Measurements from ENCODE around the gene GLCE. TPM values are rescaled to one million over a fixed set of nuclear protein-coding genes. Genes with fewer than 3 reads are reported as not detected.

GLCE gene
- total and polyA plus RNA-seq, 7 donors, result 2.5 to 6.0 (median 4.2) TPM

DNA sequence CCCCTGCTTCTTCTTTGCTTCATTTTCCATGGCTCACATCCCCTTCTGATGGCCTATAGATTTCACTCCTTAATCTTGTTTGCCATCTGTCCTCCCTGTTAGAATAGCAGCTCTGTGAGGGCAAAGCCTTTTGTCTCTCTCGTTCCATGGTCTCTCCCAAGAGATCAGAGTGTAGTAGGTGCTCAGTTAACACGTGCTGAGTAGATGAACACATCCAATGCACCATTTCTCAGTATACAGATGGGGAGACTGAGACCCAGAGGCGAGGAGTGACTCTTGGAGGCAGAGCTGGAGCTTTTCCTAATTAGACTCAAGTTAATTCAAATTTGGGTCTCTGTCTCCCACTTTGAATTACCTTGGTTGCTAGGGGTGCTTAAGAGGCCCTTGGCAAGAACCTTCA, 142.5 kb downstream of the GLCE start:
- ATAC-seq (no peak), DNase-seq (no peak)
- WGBS, 3 donors, result 71 to 88% (median 77%) methylated on average over 3 of the region's 3 CpGs
- Histone ChIP-seq H3K27me3 (ENCODE audit: insufficient read depth in 3 of 3, low read length in 2 of 3) (peaks cover 0 to 44% (median 11%) of the 10 kb centered on the region in 3 donors), H3K4me1 (peaks cover 7% of the 10 kb centered on the region), H3K36me3 (ENCODE audit: insufficient read depth in 1 of 2, low read depth in 1 of 2) (no peaks in the 10 kb centered on the region), H3K4me3 (no peak overlapping the region), H3K27ac (no peak overlapping the region), H3K9me3 (no peaks in the 10 kb centered on the region)
- TF ChIP-seq, protein P1, sequence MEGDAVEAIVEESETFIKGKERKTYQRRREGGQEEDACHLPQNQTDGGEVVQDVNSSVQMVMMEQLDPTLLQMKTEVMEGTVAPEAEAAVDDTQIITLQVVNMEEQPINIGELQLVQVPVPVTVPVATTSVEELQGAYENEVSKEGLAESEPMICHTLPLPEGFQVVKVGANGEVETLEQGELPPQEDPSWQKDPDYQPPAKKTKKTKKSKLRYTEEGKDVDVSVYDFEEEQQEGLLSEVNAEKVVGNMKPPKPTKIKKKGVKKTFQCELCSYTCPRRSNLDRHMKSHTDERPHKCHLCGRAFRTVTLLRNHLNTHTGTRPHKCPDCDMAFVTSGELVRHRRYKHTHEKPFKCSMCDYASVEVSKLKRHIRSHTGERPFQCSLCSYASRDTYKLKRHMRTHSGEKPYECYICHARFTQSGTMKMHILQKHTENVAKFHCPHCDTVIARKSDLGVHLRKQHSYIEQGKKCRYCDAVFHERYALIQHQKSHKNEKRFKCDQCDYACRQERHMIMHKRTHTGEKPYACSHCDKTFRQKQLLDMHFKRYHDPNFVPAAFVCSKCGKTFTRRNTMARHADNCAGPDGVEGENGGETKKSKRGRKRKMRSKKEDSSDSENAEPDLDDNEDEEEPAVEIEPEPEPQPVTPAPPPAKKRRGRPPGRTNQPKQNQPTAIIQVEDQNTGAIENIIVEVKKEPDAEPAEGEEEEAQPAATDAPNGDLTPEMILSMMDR (IDR thresholded peaks at IDR 0.05), result no peak
- intact Hi-C loops (cut with DNase I), result no loop called here

DNA sequence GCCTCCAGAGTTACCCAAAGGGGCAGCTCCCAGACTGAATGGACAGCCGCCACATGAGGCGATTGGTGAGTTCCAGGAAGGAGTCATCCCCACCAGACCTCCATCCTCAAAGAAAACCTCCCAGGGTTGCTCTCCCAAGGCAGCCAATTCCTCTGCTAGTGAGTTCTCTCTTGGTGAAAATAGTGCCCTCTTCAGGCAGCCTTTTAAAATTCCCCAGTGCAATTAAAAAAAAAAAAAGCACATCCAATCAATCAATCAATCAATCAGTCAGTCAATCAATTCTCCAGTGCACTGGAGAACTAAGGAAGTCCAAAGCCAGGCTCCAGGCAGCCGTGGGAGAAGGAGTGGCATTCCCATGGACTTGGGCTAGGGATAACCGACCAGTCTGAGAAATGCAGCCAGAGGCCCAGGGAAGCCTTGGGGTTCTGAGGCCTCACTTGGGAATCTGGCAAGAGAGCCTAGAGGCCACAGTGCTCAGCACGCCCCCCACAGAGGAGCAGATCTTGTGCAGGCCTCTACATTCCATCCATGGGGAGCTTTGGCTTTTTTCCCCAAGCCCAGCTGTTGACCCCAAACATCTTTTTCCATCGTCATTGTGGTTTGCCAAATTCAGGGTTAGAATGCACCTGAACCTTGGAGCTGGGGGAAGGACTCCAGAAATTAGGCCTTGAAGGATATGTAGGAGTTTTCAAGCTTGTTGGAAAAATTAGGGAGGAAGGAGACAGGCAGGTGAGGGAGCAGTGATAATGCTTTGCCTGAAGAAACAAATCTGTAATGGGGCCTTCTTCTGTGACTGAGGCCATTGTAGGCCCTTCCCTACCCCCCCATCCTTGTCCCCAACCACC, 143.1 kb downstream of the GLCE start:
- WGBS, 3 donors, result 77 to 83% (median 80%) methylated on average over 6 of the region's 6 CpGs
- TF ChIP-seq, protein P1 (IDR thresholded peaks at IDR 0.05), result no peak
- Histone ChIP-seq H3K4me3 (no peak overlapping the region), H3K27ac (no peak overlapping the region), H3K9me3 (no peaks in the 10 kb centered on the region), H3K27me3 (ENCODE audit: insufficient read depth in 3 of 3, low read length in 2 of 3) (peaks cover 0 to 39% (median 11%) of the 10 kb centered on the region in 3 donors), H3K4me1 (peaks cover 7% of the 10 kb centered on the region), H3K36me3 (ENCODE audit: insufficient read depth in 1 of 2, low read depth in 1 of 2) (no peaks in the 10 kb centered on the region)
- no peak for DNase-seq
- intact Hi-C loops (cut with DNase I), result no loop called here
- no peak for ATAC-seq

DNA sequence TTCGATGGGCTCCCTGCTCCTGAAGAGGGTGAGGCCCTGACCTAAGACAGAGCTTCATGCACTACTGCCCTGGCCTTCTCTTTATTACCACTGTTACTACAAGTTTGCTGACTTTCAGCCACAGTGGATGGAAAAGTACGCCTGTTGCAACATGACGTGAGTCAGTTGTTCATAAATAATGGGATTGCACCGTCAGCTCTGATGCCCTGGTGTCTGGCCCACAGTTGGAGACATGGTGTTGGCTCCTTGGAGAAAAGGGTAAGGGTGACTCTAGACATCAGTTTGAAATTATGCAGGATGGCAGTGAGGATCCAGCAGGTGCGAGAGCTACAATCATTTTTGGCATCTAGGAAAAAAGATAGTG, 143.7 kb downstream of the GLCE start:
- intact Hi-C loops (cut with DNase I), result no loop called here
- no peak overlapping the region for H3K27ac ChIP-seq
- no peaks in the 10 kb centered on the region for H3K36me3 ChIP-seq (ENCODE audit: insufficient read depth in 1 of 2, low read depth in 1 of 2)
- peaks cover 0 to 36% (median 6%) of the 10 kb centered on the region in 3 donors for H3K27me3 ChIP-seq (ENCODE audit: insufficient read depth in 3 of 3, low read length in 2 of 3)
- TF ChIP-seq, protein P1 (IDR thresholded peaks at IDR 0.05), result no peak
- H3K4me3 ChIP-seq, result no peak overlapping the region
- no peaks in the 10 kb centered on the region for H3K9me3 ChIP-seq
- DNase-seq (no peak), ATAC-seq (peak in 1 of 4 donors; percentile 40)
- whole genome bisulfite sequencing, 3 donors, result 62 to 83% (median 68%) methylated on average over 5 of the region's 5 CpGs
- peaks cover 3% of the 10 kb centered on the region for H3K4me1 ChIP-seq

DNA sequence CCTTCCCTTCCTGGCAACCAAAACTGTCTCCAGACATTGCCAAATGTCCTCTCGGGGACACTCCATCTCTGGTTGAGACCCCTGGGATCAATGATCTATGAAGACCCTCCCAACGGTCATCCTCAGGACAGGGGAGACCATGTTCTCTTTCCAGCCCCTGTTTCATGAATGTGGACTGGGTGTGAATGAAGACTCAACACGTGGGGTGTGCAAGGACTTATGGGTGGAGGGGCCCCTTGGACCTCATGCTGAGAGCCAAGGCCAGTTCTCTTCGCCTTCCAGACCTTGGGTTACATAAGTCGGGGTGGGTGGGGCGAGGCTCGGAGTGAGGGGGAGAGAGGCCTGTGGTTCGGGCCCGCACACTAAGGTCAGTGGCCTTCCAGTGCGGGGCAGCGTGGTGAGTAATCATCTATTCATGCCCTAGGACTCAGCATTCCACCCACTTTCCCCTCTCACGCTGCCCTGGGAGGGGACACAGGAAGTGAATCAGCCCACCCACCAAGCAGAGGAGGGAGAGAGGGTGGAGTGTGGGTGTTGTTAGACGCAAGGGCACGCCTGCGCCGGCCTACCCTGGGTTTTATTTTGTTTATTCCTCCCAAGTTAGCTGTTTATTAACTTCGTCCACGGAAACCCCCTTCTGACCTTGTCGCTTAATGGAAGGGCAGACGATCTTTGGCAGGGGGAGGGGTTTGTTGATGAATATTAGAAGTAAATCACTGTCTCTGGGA, 144.9 kb downstream of the GLCE start:
- WGBS, 3 donors, result 77 to 80% (median 77%) methylated on average over 20 of the region's 20 CpGs
- H3K4me1 ChIP-seq, result no peaks in the 10 kb centered on the region
- H3K36me3 ChIP-seq (ENCODE audit: insufficient read depth in 1 of 2, low read depth in 1 of 2), result no peaks in the 10 kb centered on the region
- peaks cover 0 to 29% (median 6%) of the 10 kb centered on the region in 3 donors for H3K27me3 ChIP-seq (ENCODE audit: insufficient read depth in 3 of 3, low read length in 2 of 3)
- intact Hi-C loops (cut with DNase I), result no loop called here
- no peaks in the 10 kb centered on the region for H3K9me3 ChIP-seq
- no peak overlapping the region for H3K4me3 ChIP-seq
- no peak overlapping the region for H3K27ac ChIP-seq
- ATAC-seq (peak in 1 of 4 donors; percentile 44), DNase-seq (peak in 1 of 2 donors; percentile 29)
- TF ChIP-seq, protein P1 (IDR thresholded peaks at IDR 0.05), result no peak
